Stimulated activated CD8-positive, alpha-beta memory T cell treated with anti-CD3 and anti-CD28 coated beads, Interleukin-2, amount 100 ng/mL, for 48 hours (primary cell): ENCODE data around the gene G3BP1.
"Not testable (repeated sequence)": the region's sequence is repeated elsewhere in the genome, so short reads cannot be mapped to it uniquely, and the experiment has no call there.

Source experiments
- DNase-seq, 2 donors: peaks; one replicate each; pipeline ENCODE4 v3.0.0-alpha.2; 2020; ENCODE audit warnings: low read depth in 2 of 2

Gene G3BP1

GRCh38 chr5:151755383-151755782, 16.4 kb upstream of the G3BP1 start:
- DNase-seq: no peak

DNA sequence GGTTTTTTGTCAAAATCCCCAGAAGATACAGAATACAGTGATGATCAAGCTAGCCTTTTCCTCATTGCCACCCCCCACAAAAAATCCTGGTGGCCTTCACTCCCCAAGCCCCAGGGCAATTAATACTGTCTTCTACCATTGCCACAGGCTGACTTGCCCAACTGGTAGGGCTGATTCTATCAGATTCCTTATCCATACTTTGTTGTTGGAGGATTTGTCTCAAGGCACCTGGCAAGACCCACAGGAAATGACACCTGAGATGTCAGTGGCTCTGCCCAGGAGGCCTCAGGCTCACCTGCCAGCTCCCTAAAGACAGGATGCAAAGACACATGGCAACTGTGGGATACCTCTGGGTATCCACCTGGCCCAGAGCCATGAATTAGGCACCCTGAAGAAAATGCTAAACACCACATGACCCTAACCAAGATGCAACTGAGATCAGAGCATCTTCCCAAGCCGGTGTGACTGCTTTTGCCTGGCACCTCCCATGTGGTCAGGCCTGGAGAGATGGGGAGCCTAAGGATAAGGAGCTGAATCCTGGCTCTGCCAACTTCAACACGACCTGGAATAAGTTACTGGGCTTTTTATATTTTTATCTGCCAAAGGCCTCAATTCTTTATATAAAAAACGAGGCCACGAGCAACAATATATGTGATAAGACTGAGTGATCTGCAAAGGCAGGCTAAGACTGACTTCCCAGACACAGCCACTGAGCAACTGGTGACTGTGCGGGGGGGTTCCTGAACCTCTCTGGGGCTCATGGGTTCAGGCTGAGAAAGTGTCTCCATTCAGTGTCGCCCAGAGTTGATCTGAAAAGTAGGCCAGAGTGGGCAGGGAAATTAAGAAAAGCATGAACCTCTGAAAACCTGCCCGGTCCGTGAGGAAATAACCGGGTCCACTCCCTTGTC, 14.3 kb upstream of the G3BP1 start:
- no peak for DNase-seq

GRCh38 chr5:151758141-151758429, 13.7 kb upstream of the G3BP1 start:
- DNase-seq: no peak

DNA sequence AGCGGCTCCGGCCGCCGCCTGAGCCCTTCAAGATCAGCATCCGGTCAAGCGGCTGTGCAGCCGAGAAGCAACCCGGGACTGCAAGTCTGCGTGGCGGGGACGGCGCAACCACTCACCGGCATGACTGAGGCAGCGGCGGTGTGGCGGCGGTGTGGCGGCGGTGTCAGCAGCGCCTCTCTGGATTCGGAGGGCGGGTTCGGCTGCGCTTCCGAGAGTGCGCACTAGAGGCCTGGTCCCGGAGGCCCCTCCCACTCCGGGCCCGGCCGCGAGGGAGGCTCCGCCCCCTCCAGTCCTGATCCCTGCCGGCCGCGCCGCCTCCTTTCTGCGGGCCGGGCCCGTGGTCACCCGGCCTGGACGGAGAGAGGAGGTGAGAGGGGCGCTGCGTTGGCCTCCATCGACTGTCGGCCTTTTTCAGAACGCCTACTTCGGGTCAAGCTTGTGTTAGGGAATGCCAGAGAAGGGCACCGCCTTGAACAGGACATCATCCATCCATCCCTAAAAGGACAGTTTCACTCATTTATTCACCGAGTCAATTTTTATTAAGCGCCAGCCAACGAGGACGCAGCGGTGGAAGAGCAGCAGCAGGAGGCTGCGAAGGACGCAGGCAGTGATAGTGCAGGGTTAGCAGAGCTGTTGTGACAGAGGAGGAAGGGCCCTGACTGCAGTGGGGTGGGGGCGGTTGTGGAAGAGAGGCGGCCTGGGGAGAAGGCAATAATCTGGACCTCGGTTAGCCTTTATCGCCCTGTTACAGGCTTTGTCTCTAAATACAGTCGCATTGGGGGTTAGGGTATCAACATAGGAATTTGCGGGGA, 13.1 kb upstream of the G3BP1 start, which contains the start of gene ATOX1:
Gene ATOX1, minus strand, starts transcription at position 202 of the 812 bp plus-strand sequence. Its CDS starts 80 bp downstream, at position 122.
- DNase-seq: peak; percentile 84 to 91

GRCh38 chr5:151764801-151765200, 7.0 kb upstream of the G3BP1 start:
- no peak for DNase-seq

DNA sequence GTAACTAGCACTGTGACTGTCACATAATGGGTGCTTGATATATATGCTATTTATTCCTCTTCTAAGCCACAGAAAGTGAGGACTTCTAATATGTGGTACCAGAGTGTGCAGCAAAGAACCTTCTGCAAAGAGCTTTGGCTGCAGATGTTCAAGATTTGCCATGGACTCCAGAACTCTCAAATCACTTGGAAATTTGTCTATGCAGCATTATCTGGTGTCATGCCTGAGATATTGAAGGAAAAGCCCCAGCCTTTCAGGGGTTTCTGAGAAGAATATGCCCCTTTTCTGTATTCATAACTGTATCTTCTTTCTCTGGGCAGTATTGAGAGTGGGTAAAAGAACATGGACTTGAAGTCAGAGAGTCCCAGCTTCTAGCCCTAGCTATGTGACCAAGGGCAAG, 4.8 kb upstream of the G3BP1 start:
- no peak for DNase-seq

- peak in 1 of 2 donors; percentile 48 for DNase-seq
Observed at GRCh38 chr5:151770383-151771258, 1.1 kb upstream of the G3BP1 start.

- peak; percentile 26 to 81 for DNase-seq
Observed at GRCh38 chr5:151772029-151772845, 483 bp downstream of the G3BP1 start.

DNA sequence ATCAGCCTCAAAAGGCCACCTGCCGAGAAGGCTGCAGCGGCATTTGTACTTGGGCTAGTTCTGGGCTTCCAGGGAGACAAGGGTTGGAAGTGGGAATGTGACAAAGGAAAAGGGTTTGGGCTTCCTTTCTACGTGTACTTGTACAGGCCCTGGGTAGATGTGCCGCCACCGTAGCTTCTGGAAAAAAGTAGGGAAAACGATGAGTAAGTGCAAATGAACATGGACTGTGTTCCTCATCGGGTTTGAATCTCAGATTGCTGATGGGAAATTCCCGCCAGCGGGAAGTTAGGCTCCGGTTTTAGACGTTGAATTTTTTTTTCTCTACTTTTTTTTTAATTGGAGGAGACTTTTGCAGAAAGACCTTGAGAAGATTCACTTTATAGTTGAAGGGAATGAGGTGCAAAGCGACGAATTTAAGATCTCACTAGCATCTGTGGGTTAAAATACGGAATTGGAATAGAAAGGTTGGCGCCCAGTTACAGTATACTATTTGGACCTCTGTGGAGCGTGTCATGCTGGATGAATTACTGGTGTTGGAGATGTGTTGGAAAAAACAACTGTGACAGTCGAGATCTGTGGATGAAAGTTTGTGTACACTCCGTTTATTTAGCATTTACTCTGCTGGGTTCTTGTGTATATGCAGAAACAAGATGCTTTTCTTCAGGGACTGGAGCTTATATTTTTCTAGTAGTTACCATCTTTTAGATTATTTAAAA, 1.2 kb downstream of the G3BP1 start:
- DNase-seq: no peak

- no peak for DNase-seq
Observed at GRCh38 chr5:151773951-151774350, 2.2 kb downstream of the G3BP1 start.

GRCh38 chr5:151775025-151775606, 3.4 kb downstream of the G3BP1 start:
- no peak for DNase-seq

DNA sequence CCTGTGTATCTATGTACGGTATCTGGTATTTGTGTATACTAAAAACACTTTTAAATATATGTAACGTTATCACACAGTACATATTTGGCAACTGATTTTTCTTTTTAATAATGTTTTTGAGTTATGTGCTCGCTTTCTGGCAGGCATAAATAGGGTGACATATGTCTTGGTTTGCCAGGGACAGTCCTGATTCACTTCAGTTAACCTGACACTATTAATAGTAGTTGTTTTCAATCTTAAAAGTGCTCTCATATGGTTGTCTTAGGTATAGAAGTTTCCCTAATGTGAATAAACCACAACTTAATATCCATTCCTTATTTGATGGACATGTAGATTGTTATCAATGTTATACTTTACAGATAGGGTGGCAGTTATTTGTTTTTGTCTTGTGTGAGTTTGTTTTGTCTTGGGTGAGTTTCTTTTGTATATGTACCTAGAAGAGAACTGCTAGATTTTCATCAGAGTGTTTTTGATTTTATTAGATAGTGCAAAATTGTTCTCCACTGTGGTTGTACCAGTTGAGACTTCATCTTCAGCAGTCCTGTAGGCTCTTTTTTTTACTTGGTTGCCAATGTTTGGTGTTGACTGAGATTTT, 7.9 kb downstream of the G3BP1 start:
- no peak for DNase-seq

DNA sequence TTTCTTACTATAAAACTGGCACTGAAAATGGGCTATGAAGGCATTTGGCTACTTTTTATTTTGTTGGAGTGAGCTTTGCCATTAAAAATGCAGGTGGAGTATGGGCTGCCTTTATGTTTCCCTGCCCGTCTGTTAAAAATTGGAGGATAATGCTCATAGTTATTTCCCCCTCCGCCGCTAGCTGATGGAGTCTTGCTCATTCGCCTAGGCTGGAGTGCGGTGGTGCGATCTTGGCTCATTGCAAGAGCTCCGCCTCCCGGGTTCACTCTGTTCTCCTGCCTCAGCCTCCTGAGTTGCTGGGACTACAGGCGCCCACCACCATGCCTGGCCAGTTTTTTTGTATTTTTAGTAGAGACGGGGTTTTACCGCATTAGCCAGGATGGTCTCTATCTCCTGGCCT, 8.6 kb downstream of the G3BP1 start:
- no peak for DNase-seq

GRCh38 chr5:151781201-151781600, 9.4 kb downstream of the G3BP1 start:
- DNase-seq: no peak

DNA sequence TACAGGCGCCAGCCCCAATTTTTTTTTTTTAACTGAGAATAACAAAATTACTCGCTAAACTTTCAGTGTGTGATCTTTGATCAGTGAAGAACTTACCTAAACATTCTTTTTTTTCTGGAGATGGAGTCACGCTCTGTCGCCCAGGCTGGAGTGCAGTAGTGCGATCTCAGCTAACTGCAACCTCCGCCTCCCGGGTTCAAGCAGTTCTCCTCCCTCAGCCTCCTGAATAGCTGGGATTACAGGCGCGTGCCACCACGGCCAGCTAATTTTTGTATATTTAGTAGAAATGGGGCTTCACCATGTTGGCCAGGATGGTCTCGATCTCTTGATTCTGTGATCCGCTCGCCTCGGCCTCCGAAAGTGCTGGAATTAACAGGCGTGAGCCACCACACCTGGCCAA, 11.9 kb downstream of the G3BP1 start:
- not testable (repeated sequence) for DNase-seq

DNA sequence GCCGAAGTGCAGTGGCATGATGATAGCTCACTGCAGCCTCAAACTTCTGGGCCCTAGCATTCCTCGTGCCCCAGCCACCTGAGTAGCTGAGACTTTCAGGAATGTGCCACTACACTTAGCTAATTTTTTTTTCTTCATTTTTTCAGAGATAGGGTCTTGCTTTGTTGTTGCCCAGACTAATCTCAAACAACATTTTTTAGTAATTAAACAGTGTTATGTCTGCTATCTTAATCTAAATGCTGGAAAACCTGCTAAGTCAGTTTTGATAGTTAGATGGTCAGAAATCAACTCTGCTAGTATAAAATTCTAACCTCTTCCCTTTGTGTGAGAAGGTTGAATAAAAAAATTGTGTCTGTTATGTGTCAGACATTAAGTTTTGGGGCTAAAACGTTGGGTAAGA, 12.4 kb downstream of the G3BP1 start:
- DNase-seq: no peak

DNA sequence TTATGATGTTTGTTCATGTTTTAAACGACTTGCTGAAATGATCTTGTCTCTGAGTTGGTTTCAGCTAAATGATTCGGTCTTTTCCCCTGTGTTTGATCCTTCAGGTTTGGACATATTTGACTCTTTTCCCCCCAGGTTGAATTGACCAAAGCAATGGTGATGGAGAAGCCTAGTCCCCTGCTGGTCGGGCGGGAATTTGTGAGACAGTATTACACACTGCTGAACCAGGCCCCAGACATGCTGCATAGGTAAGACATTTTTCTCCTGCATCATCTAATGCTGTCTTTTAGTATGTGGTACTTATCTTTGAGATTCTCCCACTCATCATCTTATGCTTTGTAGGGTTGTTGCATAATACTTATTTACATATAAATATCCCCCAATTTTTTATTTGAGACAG, 14.7 kb downstream of the G3BP1 start:
- DNase-seq: no peak

GRCh38 chr5:151787817-151788216, 16.1 kb downstream of the G3BP1 start:
- DNase-seq: no peak

DNA sequence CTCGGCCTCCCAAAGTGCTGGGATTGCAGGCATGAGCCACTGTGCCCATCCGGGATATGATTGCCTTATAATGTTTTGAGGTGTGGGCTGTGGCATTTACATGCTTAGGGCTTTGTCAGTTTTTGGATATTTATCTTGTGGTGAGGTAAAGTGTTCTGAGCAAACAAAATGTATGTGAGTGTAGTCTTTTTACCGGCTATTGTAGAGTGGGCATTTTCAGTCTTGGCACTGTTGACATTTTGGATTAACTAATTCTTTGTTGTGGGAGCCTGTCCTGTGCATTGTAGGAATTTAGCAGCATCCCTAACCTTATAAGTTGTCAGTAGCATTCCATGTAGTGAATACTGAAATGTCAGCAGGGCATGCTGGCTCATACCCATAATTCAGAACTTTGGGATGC, 21.6 kb downstream of the G3BP1 start:
- DNase-seq: no peak

DNA sequence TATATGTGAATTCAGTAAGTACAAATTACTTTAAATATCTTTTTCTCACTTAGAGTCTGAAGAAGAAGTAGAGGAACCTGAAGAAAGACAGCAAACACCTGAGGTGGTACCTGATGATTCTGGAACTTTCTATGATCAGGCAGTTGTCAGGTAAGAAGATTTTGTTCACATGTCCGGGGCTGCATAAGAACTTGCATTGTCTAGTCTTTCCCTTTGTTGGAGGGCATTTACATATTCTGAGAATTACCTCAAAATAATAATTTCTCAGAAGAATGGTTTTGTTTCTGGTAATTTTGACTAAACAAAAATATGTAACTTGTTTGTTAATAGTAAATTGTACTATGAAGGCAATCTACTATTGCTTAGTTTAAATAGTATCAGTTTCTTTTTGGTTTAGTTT, 23.7 kb downstream of the G3BP1 start:
- no peak for DNase-seq
